HG03103 (cell line): ENCODE results near the gene ALDH3B1.

Experiments used
- ATAC-seq: cut with Tn5 transposase; IDR thresholded peaks from one replicate; pipeline ENCODE4 v1.9.1; 2021; ENCODE audit warnings: low read depth; ENCODE audit not compliant: unreplicated experiment

ALDH3B1 gene

DNA sequence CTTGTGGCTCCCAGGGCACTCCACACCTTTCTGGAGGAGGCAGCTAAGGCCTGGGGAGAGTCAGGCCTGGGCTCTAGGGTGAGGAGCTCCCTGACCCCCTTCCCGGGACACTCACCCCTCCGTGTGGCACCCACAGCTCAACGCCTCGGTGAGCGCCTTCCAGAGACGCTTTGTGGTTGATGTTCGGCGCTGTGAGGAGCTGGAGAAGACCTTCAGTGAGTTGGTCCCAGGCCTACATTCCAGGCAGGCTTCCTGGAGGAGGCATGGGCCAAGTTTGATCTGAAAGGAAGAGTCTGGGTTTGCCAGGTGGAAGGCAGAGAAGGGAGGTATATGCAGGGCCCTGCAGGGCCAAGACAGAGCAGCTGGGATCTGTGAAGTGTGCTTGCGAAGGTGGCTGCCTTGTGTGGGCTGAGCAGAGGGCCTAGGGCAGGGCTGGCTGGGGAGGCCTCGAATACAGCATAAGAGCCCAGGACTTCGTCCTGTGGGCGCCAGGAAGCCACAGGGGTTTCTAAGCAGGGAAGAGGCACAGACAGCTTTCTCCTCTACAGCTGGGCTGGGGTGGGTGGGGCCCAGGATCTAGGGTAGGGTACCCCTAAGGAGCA lies 31.6 kb downstream of the ALDH3B1 start:
- ATAC-seq, result no peak

GRCh38 chr11:68042219-68043028 lies 32.3 kb downstream of the ALDH3B1 start:
- no peak for ATAC-seq

DNA sequence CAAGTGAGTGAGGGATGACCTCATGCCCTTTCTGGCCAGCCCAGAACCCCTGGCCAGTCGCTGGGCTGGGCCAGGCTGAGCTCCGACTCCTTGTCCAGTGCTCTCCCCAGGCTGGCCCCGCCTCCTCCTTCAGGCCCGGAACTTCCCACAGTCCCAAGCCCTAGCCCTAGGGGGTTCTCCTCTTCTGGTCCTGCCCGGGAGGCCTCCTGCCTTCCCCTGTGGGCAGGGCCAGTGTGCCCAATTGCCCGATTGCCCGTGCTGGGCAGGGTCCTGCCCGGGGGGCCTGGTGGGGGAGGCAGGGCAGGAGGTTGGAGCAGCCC lies 32.9 kb downstream of the ALDH3B1 start:
- ATAC-seq, result no peak

- ATAC-seq, result no peak
These were observed 33.4 kb downstream of the ALDH3B1 start for GRCh38 chr11:68043349-68044144.

DNA sequence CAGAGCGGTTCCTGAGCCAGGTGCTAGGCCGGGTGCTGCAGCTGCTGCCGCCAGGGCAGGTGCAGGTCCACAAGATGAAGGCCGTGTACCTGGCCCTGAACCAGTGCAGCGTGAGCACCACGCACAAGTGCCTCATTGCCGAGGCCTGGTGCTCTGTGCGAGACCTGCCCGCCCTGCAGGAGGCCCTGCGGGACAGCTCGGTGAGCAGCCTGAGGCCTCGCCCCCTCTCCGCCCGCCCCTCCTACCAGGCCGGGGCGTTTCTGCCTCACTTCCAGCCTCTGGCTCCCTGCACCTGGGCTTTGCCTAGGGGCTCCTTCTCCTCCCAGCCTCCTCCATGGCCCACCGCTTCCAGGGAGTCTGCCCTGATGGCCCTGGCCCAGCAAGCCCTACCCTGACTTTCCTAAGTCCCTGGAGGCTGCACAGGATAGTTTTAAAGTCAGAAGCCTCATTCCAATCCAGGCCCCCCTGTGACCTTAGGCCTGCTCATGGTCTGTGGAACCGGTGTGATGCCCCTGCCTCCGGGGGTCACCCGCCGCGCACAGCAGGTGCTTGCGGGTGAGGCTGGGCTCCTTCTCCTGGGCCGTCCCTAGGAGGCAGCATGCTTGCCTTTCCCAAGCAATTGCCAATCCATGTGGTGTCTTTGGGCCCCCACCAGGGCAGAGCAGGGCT lies 34.2 kb downstream of the ALDH3B1 start:
- no peak for ATAC-seq

- no peak for ATAC-seq
These were observed 34.8 kb downstream of the ALDH3B1 start for GRCh38 chr11:68044898-68045351.

GRCh38 chr11:68047437-68048290 lies 37.5 kb downstream of the ALDH3B1 start:
- no peak for ATAC-seq

GRCh38 chr11:68048681-68049508 lies 38.8 kb downstream of the ALDH3B1 start:
- ATAC-seq, result no peak

GRCh38 chr11:68049509-68050370 lies 39.6 kb downstream of the ALDH3B1 start:
- no peak for ATAC-seq

DNA sequence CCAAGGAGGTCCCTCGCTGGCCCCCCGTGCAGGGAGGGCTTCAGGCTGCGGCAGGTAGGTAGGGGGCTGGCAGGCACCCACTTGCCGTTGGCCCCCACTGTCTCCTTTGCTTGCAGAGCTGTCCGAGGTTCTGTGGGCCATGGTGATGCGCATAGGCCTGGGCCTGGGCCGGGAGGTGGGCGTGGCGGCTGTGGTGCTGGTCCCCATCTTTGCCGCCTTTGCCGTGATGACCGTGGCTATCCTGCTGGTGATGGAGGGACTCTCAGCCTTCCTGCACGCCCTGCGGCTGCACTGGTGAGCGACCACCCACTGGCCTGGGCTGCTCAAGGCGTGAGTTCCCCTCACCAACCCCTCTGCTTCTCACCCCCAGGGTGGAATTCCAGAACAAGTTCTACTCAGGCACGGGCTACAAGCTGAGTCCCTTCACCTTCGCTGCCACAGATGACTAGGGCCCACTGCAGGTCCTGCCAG lies 40.3 kb downstream of the ALDH3B1 start:
- ATAC-seq, result no peak

DNA sequence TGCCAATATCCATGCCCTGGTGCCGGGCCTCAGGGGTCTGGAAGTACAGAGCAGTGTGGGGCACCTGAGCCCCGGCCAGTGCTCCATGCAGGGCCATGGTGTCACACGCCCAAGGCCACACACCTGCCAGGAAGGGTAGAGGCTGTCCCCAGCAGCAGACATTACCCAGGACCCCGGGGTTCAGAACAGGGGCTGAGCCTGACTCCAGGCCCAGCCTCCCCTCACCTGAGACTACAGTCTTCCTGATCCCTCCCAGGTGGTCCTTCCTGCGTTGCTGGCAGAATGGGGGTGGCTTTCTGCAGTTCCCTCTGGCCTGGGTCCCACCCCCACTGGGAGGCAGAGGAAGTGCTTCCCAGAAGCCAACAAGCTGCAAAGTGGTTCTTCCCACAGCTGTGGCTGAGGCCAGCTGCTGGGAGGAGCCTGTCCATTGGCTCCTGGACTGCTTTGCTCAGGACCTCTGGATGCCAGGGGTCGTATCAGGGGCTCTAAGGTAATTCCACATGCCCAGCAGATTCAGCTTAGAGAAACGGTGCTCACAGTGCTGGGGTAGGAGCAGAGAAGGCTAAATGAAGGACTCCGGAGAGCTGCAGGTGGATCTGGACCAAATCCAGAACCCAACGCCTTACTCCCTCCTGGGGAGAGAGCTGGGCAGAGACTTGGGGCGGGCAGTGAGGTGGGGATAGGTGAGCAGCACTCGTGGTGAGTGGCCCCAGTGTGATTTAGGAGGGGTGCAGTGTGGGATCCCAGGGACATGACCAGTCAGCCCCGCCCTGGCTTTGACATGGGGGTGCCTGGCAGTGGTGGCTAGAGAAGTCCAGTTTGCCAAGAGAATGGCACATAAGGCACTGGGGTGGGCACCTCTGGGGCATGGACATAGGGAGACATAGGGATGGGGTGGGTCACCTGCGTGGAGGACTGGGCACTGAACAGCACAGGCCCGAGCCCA lies 41.3 kb downstream of the ALDH3B1 start:
- no peak for ATAC-seq

DNA sequence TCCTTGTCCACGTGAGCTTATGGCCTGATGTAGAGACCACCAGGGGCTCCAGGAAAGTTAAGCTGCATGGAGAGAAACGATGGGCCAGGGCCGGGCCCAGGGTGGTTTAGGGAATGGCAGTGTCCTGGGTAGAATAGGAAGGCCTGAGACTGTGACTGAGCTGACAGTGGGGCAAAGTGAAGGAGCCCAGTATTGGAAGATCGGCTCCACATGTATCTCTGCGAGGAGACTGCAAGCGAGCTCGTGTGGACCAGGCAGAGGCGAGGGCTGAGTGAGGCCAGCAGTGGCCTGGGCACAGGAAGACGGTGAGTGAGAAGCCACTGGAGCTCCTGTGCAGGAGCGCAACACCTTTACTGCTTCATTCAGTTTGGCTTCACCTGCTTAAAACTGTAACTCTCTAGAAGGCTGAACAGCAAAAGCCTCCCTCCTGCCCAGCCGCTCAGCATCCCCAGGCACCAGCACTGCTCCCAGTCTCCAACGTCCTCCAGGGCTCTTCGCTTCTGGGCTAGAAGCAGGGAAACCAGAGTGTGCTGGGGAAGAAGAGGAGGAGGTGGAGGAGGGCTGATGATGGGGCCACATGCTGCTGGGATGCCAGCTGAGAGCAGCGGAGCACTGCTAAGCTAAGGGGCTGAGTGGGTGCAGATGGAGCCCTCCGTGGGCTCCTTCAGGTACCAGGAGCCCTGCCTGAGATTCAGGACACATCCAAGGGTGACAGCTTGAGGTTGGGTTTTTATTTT lies 42.2 kb downstream of the ALDH3B1 start:
- no peak for ATAC-seq

GRCh38 chr11:68053117-68053516 lies 43.0 kb downstream of the ALDH3B1 start:
- ATAC-seq, result no peak

- no peak for ATAC-seq
These were observed 44.1 kb downstream of the ALDH3B1 start for GRCh38 chr11:68053981-68054812.
